MM.1S (cell line): Measurements from ENCODE around the gene PON2.

Experiments
- DNase-seq: peaks from one replicate; pipeline ENCODE4 v3.0.0-alpha.2; 2015
- H2AFZ ChIP-seq: fragments of 300-600 bp; sonication (generic); 2 replicates; pipeline ENCODE4 v1.6.0; 2016; ENCODE audit warnings: antibody characterized with exemption, low read length
- H3F3A ChIP-seq: fragments of 300-600 bp; sonication (generic); 2 replicates; pipeline ENCODE4 v1.6.1; 2016; ENCODE audit warnings: mild to moderate bottlenecking, antibody characterized with exemption, low read length, moderate library complexity, mixed read lengths; ENCODE audit not compliant: insufficient read depth
- H3K27ac ChIP-seq: fragments of 300-600 bp; sonication (generic); 2 replicates; pipeline ENCODE4 v1.5.1; 2016; ENCODE audit warnings: mild to moderate bottlenecking, low read length
- H3K27me3 ChIP-seq: fragments of 300-600 bp; sonication (generic); replicated peaks from 2 replicates; pipeline ENCODE4 v1.6.0; 2016; ENCODE audit warnings: low read length; ENCODE audit not compliant: insufficient read depth
- H3K36me3 ChIP-seq: fragments of 300-600 bp; sonication (generic); replicated peaks from 2 replicates; pipeline ENCODE4 v1.6.1; 2016; ENCODE audit warnings: mild to moderate bottlenecking, low read length, mixed read lengths; ENCODE audit not compliant: insufficient read depth
- H3K4me1 ChIP-seq: fragments of 300-600 bp; sonication (generic); 2 replicates; pipeline ENCODE4 v1.6.1; 2016; ENCODE audit warnings: low read length, mixed read lengths
- H3K4me2 ChIP-seq: fragments of 300-600 bp; sonication (generic); 2 replicates; pipeline ENCODE4 v1.6.0; 2016; ENCODE audit warnings: low read depth, low read length
- H3K4me3 ChIP-seq: fragments of 300-600 bp; sonication (generic); 2 replicates; pipeline ENCODE4 v1.5.1; 2016; ENCODE audit warnings: low read length, mixed read lengths
- H3K79me2 ChIP-seq: fragments of 300-600 bp; sonication (generic); 2 replicates; pipeline ENCODE4 v1.6.1; 2016; ENCODE audit warnings: mixed run types, low read length, mixed read lengths
- H3K9ac ChIP-seq: fragments of 300-600 bp; sonication (generic); 2 replicates; pipeline ENCODE4 v1.6.1; 2016; ENCODE audit warnings: low read length, mixed read lengths
- H3K9me2 ChIP-seq: fragments of 300-600 bp; sonication (generic); replicated peaks from 2 replicates; pipeline ENCODE4 v1.6.1; 2016; ENCODE audit warnings: mild to moderate bottlenecking, low read length, mixed read lengths; ENCODE audit not compliant: insufficient read depth
- H3K9me3 ChIP-seq: fragments of 300-600 bp; sonication (generic); replicated peaks from 2 replicates; pipeline ENCODE4 v1.6.1; 2016; ENCODE audit warnings: mild to moderate bottlenecking, low read length, mixed read lengths; ENCODE audit not compliant: insufficient read depth
- H4K20me1 ChIP-seq: fragments of 300-600 bp; sonication (generic); 2 replicates; pipeline ENCODE4 v1.6.1; 2016; ENCODE audit warnings: mild to moderate bottlenecking, low read length, moderate library complexity, mixed read lengths; ENCODE audit not compliant: insufficient read depth
- CTCF ChIP-seq: fragments of 300-600 bp; sonication (generic); IDR thresholded peaks from 2 replicates; pipeline ENCODE4 v1.5.1; 2016; ENCODE audit warnings: antibody characterized with exemption, low read length, mixed read lengths
- EZH2 ChIP-seq: fragments of 300-600 bp; sonication (generic); optimal IDR thresholded peaks from 2 replicates; pipeline ENCODE3; 2017; ENCODE audit warnings: low read depth, mild to moderate bottlenecking, antibody characterized with exemption, low read length, mixed read lengths
- EZH2phosphoT487 ChIP-seq: fragments of 300-600 bp; sonication (generic); IDR thresholded peaks from 2 replicates; pipeline ENCODE4 v1.6.1; 2018; ENCODE audit warnings: antibody characterized with exemption, low read length

PON2 gene

DNA sequence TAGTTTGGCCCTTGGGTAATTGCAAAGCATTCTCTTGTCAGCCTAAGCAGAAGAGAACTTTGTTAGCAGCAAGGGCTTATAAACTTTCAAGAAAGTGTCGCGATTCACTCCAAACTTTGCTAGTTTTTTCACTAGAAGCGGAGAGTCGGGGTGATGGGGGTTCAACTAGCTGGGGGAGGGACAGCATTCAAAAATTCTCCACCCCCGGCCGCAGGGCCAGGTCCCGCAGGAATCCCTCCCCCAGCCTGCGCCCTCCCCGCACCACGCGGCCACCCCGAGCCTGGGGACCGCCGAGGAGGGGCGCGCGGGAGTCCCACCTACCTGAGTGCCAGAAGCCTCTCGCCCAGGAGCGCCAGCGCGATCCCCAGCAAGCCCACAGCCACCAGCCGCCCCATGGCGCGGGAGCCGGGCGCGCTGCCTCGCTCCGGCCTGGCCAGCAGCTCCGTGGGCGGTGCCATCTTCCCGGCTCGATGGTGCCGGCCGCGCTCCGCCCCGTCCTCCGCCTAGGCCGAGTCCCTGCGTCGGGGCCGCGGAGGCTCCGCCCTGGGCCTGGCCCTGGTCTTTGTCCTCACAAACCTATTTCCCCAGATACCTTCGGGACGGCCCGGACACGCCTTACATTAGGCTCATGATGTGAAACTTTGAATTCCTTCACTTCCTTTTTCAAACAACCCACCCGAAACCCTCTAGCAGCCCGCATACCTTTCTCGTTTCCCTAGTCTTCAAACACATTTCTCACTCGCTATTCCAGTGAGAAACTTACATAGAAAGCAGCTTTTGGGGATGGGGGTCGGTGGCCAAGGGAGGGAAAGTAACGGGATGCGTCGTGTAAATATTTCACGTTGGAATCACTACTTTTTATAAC lies at the start of gene PON2:
Gene PON2, minus strand, starts transcription at position 472 of the 865 bp plus-strand sequence. Its CDS starts 77 bp downstream, at position 395.
- peaks cover 7% of the 10 kb centered on the region for H3K4me1 ChIP-seq
- peak; percentile 81 for DNase-seq
- H3K9me3 ChIP-seq = no peaks in the 10 kb centered on the region
- peak within 1 kb of the TSS; percentile 70; the same call in 1 of the 2 replicates for H3K27ac ChIP-seq
- peak within 1 kb of the TSS; percentile 81 for H3K9ac ChIP-seq
- peak within 1 kb of the TSS; percentile 85 for H2AFZ ChIP-seq
- H3K9me2 ChIP-seq = no peaks in the 10 kb centered on the region
- H3K4me3 ChIP-seq = peak within 1 kb of the TSS; percentile 77
- peaks cover 10% of the 10 kb centered on the region for H3K79me2 ChIP-seq
- H4K20me1 ChIP-seq = no peaks in the 10 kb centered on the region
- H3F3A ChIP-seq = peaks cover 7% of the 10 kb centered on the region; the same call in 1 of the 2 replicates
- peak within 1 kb of the TSS; percentile 72 for H3K4me2 ChIP-seq
- TF ChIP-seq EZH2 = no peak
- TF ChIP-seq CTCF = no peak
- no peak for TF ChIP-seq EZH2phosphoT487
- no peaks in the 10 kb centered on the region for H3K27me3 ChIP-seq
- no peaks in the 10 kb centered on the region for H3K36me3 ChIP-seq

DNA sequence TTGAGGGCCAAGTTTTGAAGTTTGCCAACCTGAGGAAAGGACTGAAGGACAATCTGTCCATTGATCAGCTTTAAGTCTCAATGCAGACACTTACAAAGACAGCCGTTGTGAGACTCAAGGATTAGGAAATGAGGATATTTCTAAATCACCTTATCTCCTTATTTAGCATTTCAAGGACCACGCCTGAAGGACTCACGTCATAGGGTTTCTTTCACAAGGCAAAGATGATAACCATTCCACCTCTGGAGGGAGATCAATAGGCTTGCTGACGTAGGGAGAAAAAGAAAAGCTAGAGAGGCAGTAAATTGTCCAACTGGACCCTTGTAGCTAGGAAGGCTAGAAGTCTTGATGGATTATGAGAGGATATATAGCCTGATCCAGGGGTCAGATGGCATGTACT lies 47.6 kb upstream of the PON2 start:
- Histone ChIP-seq H3F3A (no peaks in the 10 kb centered on the region), H3K4me1 (no peaks in the 10 kb centered on the region), H3K79me2 (no peaks in the 10 kb centered on the region), H3K9ac (no peak overlapping the region), H3K4me2 (no peak overlapping the region), H4K20me1 (no peaks in the 10 kb centered on the region), H3K9me3 (no peaks in the 10 kb centered on the region), H3K27me3 (no peaks in the 10 kb centered on the region), H3K9me2 (no peaks in the 10 kb centered on the region), H3K4me3 (no peak overlapping the region), H3K36me3 (no peaks in the 10 kb centered on the region), H2AFZ (no peak overlapping the region), H3K27ac (no peak overlapping the region)
- DNase-seq = no peak
- TF ChIP-seq EZH2phosphoT487 (no peak), CTCF (no peak), EZH2 (no peak)

DNA sequence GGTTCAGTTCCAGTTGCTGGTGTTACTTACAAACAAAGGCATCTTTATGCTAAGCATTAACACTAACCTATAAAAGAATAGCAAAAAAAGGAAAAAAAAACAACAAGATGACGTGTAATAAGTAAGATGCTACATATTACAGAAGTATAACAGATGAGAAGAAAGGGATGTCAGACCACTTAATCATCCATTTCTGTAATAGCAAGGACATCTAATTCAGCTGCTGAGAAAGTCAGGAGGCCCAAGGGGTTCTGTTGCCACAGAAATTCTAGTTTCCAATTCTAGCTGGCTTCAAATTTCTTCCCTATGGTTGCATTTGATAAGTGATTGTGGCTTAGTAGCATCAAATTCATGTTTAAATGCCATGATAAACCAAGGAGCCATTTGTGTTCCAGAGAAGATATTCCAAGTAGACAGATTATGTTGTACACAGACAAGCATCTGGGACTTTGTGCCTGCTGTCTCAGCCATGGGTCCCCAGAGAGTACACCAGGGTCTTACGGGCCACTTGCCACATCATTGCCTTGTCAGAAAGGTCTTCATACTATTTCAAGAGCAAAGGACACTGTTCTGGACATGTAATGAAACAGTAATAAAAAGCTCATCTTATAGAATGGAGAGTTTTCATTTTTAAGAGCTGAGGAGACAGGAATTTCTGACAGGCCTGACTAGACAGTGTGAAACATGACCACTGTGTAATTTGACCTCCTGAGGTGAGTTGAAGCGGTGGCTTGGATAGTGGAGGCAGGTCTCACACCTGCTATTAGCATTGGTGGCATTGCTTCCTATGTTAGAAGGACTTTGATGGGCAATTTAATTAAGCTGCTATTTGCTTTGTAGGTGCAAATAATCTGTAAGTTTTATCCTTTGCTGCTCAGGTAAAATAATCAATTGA lies 46.7 kb upstream of the PON2 start:
- H3K9me2 ChIP-seq = no peaks in the 10 kb centered on the region
- no peaks in the 10 kb centered on the region for H3K36me3 ChIP-seq
- H4K20me1 ChIP-seq = no peaks in the 10 kb centered on the region
- H3K27me3 ChIP-seq = no peaks in the 10 kb centered on the region
- no peaks in the 10 kb centered on the region for H3F3A ChIP-seq
- H3K79me2 ChIP-seq = no peaks in the 10 kb centered on the region
- H3K4me1 ChIP-seq = no peaks in the 10 kb centered on the region
- DNase-seq = no peak
- TF ChIP-seq CTCF (no peak), EZH2phosphoT487 (no peak), EZH2 (no peak)
- no peak overlapping the region for H2AFZ ChIP-seq
- no peak overlapping the region for H3K4me2 ChIP-seq
- no peaks in the 10 kb centered on the region for H3K9me3 ChIP-seq
- no peak overlapping the region for H3K27ac ChIP-seq
- no peak overlapping the region for H3K4me3 ChIP-seq
- no peak overlapping the region for H3K9ac ChIP-seq
